Measurements from ENCODE around the gene TM6SF1.
"Not testable (repeated sequence)": the region's sequence is repeated elsewhere in the genome, so short reads cannot be mapped to it uniquely, and the experiment has no call there.

Gene TM6SF1

GRCh38 chr15:83090465-83090864, 17.0 kb upstream of the TM6SF1 start:
- DNase-seq: no peak

GRCh38 chr15:83091965-83092308, 15.5 kb upstream of the TM6SF1 start:
- DNase-seq: not testable (repeated sequence)

GRCh38 chr15:83092309-83092976, 15.0 kb upstream of the TM6SF1 start:
- no peak for DNase-seq

GRCh38 chr15:83094583-83094982, 12.9 kb upstream of the TM6SF1 start:
- DNase-seq: no peak

DNA sequence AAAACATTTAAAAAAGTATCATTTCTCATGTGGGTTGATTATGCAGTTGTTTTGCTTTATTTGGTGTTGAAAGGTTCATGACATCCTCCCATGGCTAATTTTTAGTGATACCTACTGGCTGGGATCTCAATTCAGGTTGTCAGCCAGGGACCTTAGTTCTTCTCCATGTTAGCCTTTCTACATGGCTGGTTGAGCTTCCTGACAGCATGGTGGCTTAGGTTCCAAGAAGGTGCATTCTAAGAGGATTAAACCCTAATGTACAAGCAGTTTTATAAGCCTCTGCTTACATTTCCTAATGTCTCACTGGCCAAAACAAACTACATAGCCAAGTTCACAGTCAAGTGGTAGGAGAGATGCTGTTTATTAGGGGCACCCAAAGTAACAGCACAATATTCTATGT, 9.4 kb upstream of the TM6SF1 start:
- no peak for DNase-seq

DNA sequence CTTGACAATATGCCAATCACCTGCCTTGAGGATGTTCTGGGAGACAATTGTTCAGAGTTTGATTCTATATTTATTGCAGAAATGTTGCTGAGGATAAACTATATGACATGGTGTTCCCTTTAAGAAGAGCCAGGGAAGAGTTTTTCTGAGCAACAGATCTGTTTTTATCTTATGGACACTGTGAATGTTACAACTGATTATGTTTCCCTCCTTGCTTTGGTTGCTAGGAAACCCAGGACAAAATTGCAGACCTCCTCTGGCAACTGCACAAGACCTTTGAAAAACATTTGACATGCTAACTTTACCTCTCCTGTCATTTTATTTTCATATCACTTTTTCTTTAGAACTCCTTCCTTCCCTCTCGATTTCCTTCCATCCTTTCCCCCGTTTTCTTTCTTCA, 8.2 kb upstream of the TM6SF1 start:
- DNase-seq: no peak

GRCh38 chr15:83100097-83100646, 7.3 kb upstream of the TM6SF1 start:
- DNase-seq: no peak

GRCh38 chr15:83102346-83102745, 5.1 kb upstream of the TM6SF1 start:
- no peak for DNase-seq

DNA sequence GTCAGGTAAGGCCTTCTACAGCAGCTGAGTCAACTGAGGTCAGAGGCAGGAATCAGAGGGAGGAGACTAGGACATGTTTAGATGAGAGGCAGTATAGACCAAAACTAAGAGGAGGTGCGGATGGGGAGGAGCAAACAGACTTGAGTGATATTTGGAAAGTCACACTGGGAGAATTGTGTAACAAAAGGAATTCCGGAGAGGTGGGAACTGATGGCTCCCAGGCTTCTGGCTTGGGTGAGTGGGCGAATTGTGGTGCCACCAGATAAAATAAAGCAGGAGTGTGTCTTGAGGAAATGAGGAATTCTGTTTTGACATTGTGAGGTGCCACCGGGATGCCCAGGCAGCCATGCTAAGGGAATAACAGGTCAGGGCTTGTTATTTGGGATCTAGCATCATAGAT, 3.3 kb upstream of the TM6SF1 start:
- no peak for DNase-seq

- DNase-seq: no peak
These were observed 2.0 kb upstream of the TM6SF1 start for GRCh38 chr15:83105440-83105839.

GRCh38 chr15:83107841-83108181, 366 bp downstream of the TM6SF1 start:
- DNase-seq: no peak

- no peak for DNase-seq
These were observed 1.1 kb downstream of the TM6SF1 start for GRCh38 chr15:83108266-83109219.

DNA sequence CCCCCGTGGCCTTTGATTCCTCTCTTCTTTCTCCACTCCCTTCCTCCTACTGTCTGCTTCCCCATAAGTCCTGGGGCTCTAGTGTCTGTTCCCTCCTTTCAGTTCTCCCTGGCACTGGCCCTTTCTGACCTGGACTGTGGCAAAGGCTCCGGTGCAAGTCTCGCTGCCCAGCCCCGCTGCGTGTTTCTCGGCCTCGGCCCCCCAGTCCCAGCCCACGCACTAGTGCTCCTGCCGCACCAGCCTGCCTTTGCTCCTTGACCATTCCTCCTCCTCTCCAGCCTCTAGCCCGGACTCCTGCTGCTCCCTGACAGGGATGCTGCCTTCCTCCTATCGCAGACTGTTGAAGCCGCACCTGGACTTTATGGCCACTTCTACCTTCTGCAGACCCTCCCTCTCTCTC, 2.1 kb downstream of the TM6SF1 start:
- DNase-seq: no peak

GRCh38 chr15:83110381-83110780, 2.9 kb downstream of the TM6SF1 start:
- no peak for DNase-seq

DNA sequence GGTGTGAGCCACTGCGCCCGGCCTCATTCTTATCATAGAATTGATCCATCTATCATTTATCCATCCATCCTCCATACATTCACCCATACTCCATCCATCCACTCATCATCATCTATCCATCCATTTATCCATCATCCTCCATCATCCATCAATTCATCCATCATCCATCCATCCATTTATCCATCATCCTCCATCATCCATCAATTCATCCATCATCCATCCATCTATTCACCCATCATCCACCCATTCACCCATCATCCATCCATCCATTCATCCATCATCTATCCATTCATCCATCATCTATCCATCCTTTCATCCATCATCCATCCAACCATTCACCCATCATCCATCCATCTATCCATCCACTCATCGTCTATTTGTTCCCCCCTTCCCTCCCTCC, 3.7 kb downstream of the TM6SF1 start:
- DNase-seq: no peak

GRCh38 chr15:83112233-83112955, 4.9 kb downstream of the TM6SF1 start:
- no peak for DNase-seq

GRCh38 chr15:83112956-83113299, 5.5 kb downstream of the TM6SF1 start:
- no peak for DNase-seq

- no peak for DNase-seq
These were observed 6.6 kb downstream of the TM6SF1 start for GRCh38 chr15:83113881-83114674.

GRCh38 chr15:83114856-83115255, 7.4 kb downstream of the TM6SF1 start:
- no peak for DNase-seq

DNA sequence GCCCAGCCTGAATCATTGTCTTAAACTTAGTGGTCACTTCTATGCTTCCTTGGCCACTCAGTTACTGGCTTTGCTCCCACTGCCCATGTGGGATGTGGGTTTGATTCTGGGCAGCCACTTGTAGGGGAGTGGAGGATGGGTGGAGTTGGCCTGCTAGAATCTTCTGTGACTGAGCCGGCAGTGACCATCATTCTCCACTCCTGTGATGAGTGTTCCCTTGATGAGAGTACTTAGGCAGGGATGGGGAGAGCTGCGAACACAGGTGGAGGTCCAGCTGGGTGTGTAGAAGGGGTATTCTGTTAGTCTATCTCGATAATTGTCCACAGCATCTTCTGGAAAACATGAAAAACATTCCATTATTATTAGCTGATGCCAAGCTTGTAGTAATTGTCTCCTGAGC, 8.0 kb downstream of the TM6SF1 start:
- DNase-seq: no peak

- no peak for DNase-seq
These were observed 8.6 kb downstream of the TM6SF1 start for GRCh38 chr15:83115831-83116565.

DNA sequence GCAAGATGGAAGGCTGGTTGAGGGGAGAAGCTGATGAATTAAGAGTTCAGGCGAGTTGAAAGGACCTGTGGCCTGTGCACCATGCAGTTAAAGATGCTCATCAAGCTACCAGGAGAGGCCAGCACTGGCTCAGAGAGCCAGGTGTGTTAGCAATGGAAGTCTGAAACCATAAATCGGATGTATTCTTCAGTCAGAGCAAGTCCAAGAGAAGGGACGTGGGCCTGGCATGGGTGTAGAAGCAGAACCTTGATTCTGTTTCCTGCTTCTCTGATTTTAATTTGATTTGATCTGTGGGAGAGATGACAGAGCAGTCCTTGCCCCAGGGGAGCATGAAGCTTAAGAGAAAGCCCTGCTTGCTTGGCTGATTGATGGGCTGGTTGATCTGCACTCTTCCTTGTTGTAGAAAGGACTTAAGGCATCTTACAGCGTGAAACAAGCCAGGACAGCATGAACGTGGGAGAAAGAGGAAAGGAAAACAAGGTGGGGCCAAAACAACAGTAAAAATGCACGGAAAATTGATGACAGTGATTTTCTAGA, 10.9 kb downstream of the TM6SF1 start:
- no peak for DNase-seq
